NOMO-1 treated with dmso at 0.1 percent for 144 hours (cell line): Measurements from ENCODE around the gene LRRTM4.

Experiments
- DNase-seq: peaks from one replicate; lab custom pipeline; 2025; ENCODE audit not compliant: unreplicated experiment; lab: John Stamatoyannopoulos, UW

Gene LRRTM4

GRCh38 chr2:77521931-77522470, at the start of gene LRRTM4:
TSS of gene LRRTM4 (minus strand) at chr2:77522376.
- no peak for DNase-seq

- DNase-seq, result no peak
Measured at GRCh38 chr2:77571545-77571944, 49.4 kb upstream of the LRRTM4 start.

- no peak for DNase-seq
Measured at GRCh38 chr2:77567723-77568122, 45.5 kb upstream of the LRRTM4 start.

- DNase-seq, result no peak
Measured at GRCh38 chr2:77566582-77566981, 44.4 kb upstream of the LRRTM4 start.

GRCh38 chr2:77566131-77566530, 44.0 kb upstream of the LRRTM4 start:
- DNase-seq, result no peak

- DNase-seq, result no peak
Measured at GRCh38 chr2:77552956-77553355, 30.8 kb upstream of the LRRTM4 start.

- no peak for DNase-seq
Measured at GRCh38 chr2:77538031-77538430, 15.9 kb upstream of the LRRTM4 start.

GRCh38 chr2:77522888-77523287, 712 bp upstream of the LRRTM4 start:
- no peak for DNase-seq

GRCh38 chr2:77521548-77521891, 656 bp downstream of the LRRTM4 start:
- no peak for DNase-seq

GRCh38 chr2:77520641-77521547, 1.3 kb downstream of the LRRTM4 start:
- DNase-seq, result no peak

GRCh38 chr2:77519888-77520506, 2.2 kb downstream of the LRRTM4 start:
- no peak for DNase-seq

- no peak for DNase-seq
Measured at GRCh38 chr2:77519164-77519887, 2.9 kb downstream of the LRRTM4 start.

GRCh38 chr2:77518311-77518710, 3.9 kb downstream of the LRRTM4 start:
- no peak for DNase-seq

- DNase-seq, result no peak
Measured at GRCh38 chr2:77513191-77513590, 9.0 kb downstream of the LRRTM4 start.

- no peak for DNase-seq
Measured at GRCh38 chr2:77512507-77512906, 9.7 kb downstream of the LRRTM4 start.

- no peak for DNase-seq
Measured at GRCh38 chr2:77508511-77508910, 13.7 kb downstream of the LRRTM4 start.

GRCh38 chr2:77507657-77508056, 14.5 kb downstream of the LRRTM4 start:
- DNase-seq, result no peak

GRCh38 chr2:77488141-77488540, 34.0 kb downstream of the LRRTM4 start:
- no peak for DNase-seq

GRCh38 chr2:77487074-77487803, 34.9 kb downstream of the LRRTM4 start:
- DNase-seq, result no peak

- DNase-seq, result no peak
Measured at GRCh38 chr2:77484026-77484425, 38.1 kb downstream of the LRRTM4 start.

- no peak for DNase-seq
Measured at GRCh38 chr2:77479895-77480294, 42.3 kb downstream of the LRRTM4 start.
